ENCODE measurements around the gene GPRIN2.

The GPRIN2 gene

DNA sequence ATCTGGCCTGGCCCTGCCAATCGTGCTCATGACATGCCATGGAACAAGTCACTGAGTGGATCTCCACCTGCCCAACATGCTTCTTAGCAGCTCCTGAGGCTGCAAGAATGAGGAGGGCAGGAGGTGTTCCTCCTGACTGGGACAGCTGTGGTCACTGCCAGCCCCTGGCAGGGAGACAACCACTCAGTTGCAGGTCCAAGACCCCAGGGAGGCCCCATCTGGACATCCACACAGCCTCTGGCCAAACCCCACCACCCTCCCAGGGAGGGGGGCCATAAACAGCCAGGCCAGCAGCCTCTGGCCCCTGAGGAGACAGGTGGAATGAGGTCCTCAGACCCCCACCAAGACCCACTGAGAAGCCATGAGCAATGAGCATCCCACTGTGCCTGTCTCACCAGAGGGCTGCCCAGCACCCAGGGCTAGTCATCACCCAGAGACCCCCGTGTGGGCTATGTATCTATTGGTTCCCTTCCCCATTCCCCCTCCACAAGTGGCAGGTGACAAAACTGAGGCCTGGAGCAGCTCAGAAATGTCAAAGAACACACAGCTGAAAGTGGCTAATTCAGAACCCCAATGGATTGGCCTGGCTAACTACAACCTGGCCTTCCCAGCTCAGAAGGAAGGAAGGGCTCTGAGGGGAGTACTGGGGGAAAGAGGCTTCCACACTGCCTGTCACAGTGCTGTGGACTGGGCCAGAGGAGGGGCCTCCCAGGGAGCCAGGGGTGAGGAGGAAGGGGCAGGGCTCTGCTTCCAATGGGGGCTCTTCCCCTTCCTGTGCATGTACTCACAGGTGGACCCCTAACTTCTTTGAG, 3.0 kb downstream of the GPRIN2 start:
- H3K4me3 ChIP-seq (ENCODE audit: low read depth, low read length), result no peak overlapping the region
- TF ChIP-seq CTCF (IDR thresholded peaks at IDR 0.05; ENCODE audit: insufficient read depth, low read depth, low read length, missing control alignments), result no peak
- DNase-seq (ENCODE audit: low read depth), result no peak

GRCh38 chr10:46552526-46553237, 3.8 kb downstream of the GPRIN2 start:
- no peak for DNase-seq (ENCODE audit: low read depth)
- no peak for TF ChIP-seq CTCF (IDR thresholded peaks at IDR 0.05; ENCODE audit: insufficient read depth, low read depth, low read length, missing control alignments)

GRCh38 chr10:46551701-46552525, 4.5 kb downstream of the GPRIN2 start:
- TF ChIP-seq CTCF (IDR thresholded peaks at IDR 0.05; ENCODE audit: insufficient read depth, low read depth, low read length, missing control alignments), result no peak
- DNase-seq (ENCODE audit: low read depth), result no peak
- no peak overlapping the region for H3K4me3 ChIP-seq (ENCODE audit: low read depth, low read length)

More at GRCh38 chr10:46552526-46553237, 3.8 kb downstream of the GPRIN2 start:
- no peak overlapping the region for H3K4me3 ChIP-seq (ENCODE audit: low read depth, low read length)

- no peak for DNase-seq (ENCODE audit: low read depth)
- no peak for TF ChIP-seq CTCF (IDR thresholded peaks at IDR 0.05; ENCODE audit: insufficient read depth, low read depth, low read length, missing control alignments)
- H3K4me3 ChIP-seq (ENCODE audit: low read depth, low read length), result no peak overlapping the region
Measured at GRCh38 chr10:46550795-46551700, 5.4 kb downstream of the GPRIN2 start.

DNA sequence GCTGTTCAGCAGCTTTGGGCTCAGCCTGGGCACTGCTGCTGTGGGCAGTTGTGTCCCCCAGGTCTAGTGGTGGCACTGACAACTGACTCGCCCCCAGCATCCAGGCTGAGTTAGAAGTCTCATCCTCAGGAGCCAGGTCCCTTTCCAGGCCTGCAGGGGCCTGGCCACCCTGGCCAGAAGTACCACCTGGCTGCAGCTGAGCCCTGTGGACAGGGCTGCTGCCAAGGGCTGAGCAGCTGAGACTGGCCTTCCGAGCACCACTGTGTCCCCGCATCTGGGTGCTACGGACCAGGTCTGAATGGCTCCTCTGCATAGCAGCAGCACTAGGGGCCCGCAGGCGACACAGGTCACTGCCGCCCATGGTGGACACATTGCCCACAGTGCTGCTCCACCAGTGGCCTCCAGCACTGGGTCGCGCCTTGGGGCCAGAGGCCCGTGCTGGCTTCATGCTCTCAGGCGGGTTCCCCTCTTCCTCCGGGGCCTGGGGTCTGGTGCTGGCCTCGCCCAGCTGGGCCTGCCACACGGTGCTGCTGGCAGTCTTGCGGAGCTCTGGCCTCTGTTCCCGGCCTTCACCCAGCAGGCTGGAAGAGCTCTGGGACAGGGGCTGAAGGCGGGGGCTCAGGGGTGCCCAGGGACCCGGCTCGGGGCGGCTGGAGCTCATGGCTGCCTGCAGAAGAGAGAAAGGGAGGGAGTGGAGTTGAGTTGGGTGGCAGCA, 6.2 kb downstream of the GPRIN2 start:
- no peak for TF ChIP-seq CTCF (IDR thresholded peaks at IDR 0.05; ENCODE audit: insufficient read depth, low read depth, low read length, missing control alignments)
- no peak for DNase-seq (ENCODE audit: low read depth)

More for the DNA sequence above, 6.2 kb downstream of the GPRIN2 start:
- H3K4me3 ChIP-seq (ENCODE audit: low read depth, low read length), result no peak overlapping the region

Data from GM12865 (cell line).